Measurements from ENCODE around the gene RND2. TPM values are rescaled to one million over a fixed set of nuclear protein-coding genes. Genes with fewer than 3 reads are reported as not detected.
"Not testable (repeated sequence)": the region's sequence is repeated elsewhere in the genome, so short reads cannot be mapped to it uniquely, and the experiment has no call there.

RND2 gene
- total RNA-seq (2021), result 0.26 and 0.43 TPM in 2 replicates
- Bru-seq, nascent RNA, result percentile 19 among the genes with signal in this experiment
- BruChase-seq, experiment 1, labeled RNA remaining after a 2-hour chase, result percentile 16 among the genes with signal in this experiment
- percentile 31 among the genes with signal in this experiment for BruChase-seq, experiment 2, labeled RNA remaining after a 6-hour chase
- long read RNA-seq, result 0 reads

GRCh38 chr17:43024407-43025289 lies at the start of gene RND2:
TSS of gene RND2 (plus strand) at chr17:43025231. CDS start at chr17:43025348, 117 bp downstream.
- peak within 1 kb of the TSS; percentile 83 for H2AFZ ChIP-seq
- TSS peak; percentile 22 for BruUV-seq (replicated peaks)
- DNase-seq, result peak; percentile 80 to 82
- TF ChIP-seq, protein P1, sequence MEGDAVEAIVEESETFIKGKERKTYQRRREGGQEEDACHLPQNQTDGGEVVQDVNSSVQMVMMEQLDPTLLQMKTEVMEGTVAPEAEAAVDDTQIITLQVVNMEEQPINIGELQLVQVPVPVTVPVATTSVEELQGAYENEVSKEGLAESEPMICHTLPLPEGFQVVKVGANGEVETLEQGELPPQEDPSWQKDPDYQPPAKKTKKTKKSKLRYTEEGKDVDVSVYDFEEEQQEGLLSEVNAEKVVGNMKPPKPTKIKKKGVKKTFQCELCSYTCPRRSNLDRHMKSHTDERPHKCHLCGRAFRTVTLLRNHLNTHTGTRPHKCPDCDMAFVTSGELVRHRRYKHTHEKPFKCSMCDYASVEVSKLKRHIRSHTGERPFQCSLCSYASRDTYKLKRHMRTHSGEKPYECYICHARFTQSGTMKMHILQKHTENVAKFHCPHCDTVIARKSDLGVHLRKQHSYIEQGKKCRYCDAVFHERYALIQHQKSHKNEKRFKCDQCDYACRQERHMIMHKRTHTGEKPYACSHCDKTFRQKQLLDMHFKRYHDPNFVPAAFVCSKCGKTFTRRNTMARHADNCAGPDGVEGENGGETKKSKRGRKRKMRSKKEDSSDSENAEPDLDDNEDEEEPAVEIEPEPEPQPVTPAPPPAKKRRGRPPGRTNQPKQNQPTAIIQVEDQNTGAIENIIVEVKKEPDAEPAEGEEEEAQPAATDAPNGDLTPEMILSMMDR (conservative IDR thresholded peaks at IDR 0.05), result peak; percentile 73
- TF ChIP-seq EZH2 (IDR thresholded peaks at IDR 0.05; ENCODE audit: low read depth), result no peak
- H3K4me2 ChIP-seq, result peak within 1 kb of the TSS; percentile 78
- intact Hi-C loops (cut with micrococcal nuclease; ENCODE audit: unreplicated experiment), result loop anchor here (5.0 kb wide), 1 partner anchor 338 kb away; no protein-coding TSS in a partner anchor
- H3F3A ChIP-seq (ENCODE audit: insufficient read depth, low read depth), result peaks cover 41% of the 10 kb centered on the region; the same call in 1 of the 2 replicates
- H3K4me1 ChIP-seq (replicated peaks; ENCODE audit: insufficient read depth), result peaks cover 21% of the 10 kb centered on the region
- H3K4me3 ChIP-seq, result peak within 1 kb of the TSS; percentile 58
- no peaks in the 10 kb centered on the region for H3K9me2 ChIP-seq (ENCODE audit: insufficient read depth)
- H3K79me2 ChIP-seq (ENCODE audit: low read depth), result peaks cover 12% of the 10 kb centered on the region
- ChIA-PET POLR2A (ENCODE audit: unreplicated experiment) (interaction anchor here (0.5 to 0.8 kb wide), 8 partner anchors 27 to 451 kb away, joined by 3 to 10 read pairs (median 4); partner anchors contain the start of gene RPL27), CTCF (interaction anchor here (0.6 kb wide), 1 partner anchor 351 kb away, joined by 4 read pairs; no protein-coding TSS in a partner anchor)
- no peaks in the 10 kb centered on the region for H3K27me3 ChIP-seq (ENCODE audit: insufficient read depth, low read depth)
- no peaks in the 10 kb centered on the region for H3K9me3 ChIP-seq (ENCODE audit: insufficient read depth, low read depth)
- H3K27ac ChIP-seq, result no peak within 1 kb of the TSS
- H4K20me1 ChIP-seq (ENCODE audit: insufficient read depth), result peaks cover 2% of the 10 kb centered on the region; the same call in 1 of the 2 replicates
- no peaks in the 10 kb centered on the region for H3K36me3 ChIP-seq (ENCODE audit: low read depth)

DNA sequence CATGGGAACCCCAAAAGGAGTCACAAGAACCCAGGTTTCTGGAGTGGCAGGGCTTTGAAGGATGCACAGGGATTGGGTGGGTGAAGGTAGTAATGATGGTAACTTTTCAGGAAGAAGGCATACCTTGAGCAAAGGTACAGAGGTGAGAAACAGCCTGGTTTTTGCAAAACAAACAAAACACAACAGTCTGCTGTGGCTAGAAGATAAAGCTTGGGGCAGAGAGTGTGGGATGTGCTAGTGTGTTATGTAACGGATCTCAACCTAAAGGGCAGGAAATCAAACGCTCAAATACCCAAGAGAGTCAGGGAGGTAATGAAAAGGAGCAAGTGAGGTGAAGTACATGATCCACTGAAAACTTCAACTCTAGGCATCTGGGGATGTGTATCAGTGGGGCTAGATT lies 49.8 kb upstream of the RND2 start:
- CTCF ChIA-PET, result no interaction called here
- no peaks in the 10 kb centered on the region for H3K9me2 ChIP-seq (ENCODE audit: insufficient read depth)
- H3F3A ChIP-seq (ENCODE audit: insufficient read depth, low read depth), result 0 out of 2 replicates have a peak, but pooled peaks cover 6% of the 10 kb centered on the region
- H4K20me1 ChIP-seq (ENCODE audit: insufficient read depth), result no peaks in the 10 kb centered on the region
- H3K4me3 ChIP-seq, result no peak overlapping the region
- intact Hi-C loops (cut with micrococcal nuclease; ENCODE audit: unreplicated experiment), result no loop called here
- H3K36me3 ChIP-seq (ENCODE audit: low read depth), result no peaks in the 10 kb centered on the region
- no peaks in the 10 kb centered on the region; the same call in 1 of the 2 replicates for H3K79me2 ChIP-seq (ENCODE audit: low read depth)
- H3K27ac ChIP-seq, result no peak overlapping the region
- no peak for DNase-seq
- POLR2A ChIA-PET (ENCODE audit: unreplicated experiment), result no interaction called here
- no peaks in the 10 kb centered on the region for H3K27me3 ChIP-seq (ENCODE audit: insufficient read depth, low read depth)
- H3K9me3 ChIP-seq (ENCODE audit: insufficient read depth, low read depth), result no peaks in the 10 kb centered on the region
- TF ChIP-seq, protein P1 (conservative IDR thresholded peaks at IDR 0.05), result no peak
- no peak for TF ChIP-seq EZH2 (IDR thresholded peaks at IDR 0.05; ENCODE audit: low read depth)
- no peak overlapping the region for H2AFZ ChIP-seq
- no peak overlapping the region for H3K4me2 ChIP-seq
- peaks cover 9% of the 10 kb centered on the region for H3K4me1 ChIP-seq (replicated peaks; ENCODE audit: insufficient read depth)
- BruUV-seq (replicated peaks), result no TSS peak

GRCh38 chr17:42975701-42976100 lies 49.3 kb upstream of the RND2 start:
- H3K27me3 ChIP-seq (ENCODE audit: insufficient read depth, low read depth); H3K4me3 ChIP-seq; intact Hi-C loops (cut with micrococcal nuclease; ENCODE audit: unreplicated experiment); H3K9me3 ChIP-seq (ENCODE audit: insufficient read depth, low read depth); H2AFZ ChIP-seq; H3K27ac ChIP-seq; H3K4me1 ChIP-seq (replicated peaks; ENCODE audit: insufficient read depth); H3K36me3 ChIP-seq (ENCODE audit: low read depth); CTCF ChIA-PET; H3K79me2 ChIP-seq (ENCODE audit: low read depth); POLR2A ChIA-PET (ENCODE audit: unreplicated experiment); H3K9me2 ChIP-seq (ENCODE audit: insufficient read depth); BruUV-seq (replicated peaks); H4K20me1 ChIP-seq (ENCODE audit: insufficient read depth); DNase-seq; H3K4me2 ChIP-seq; H3F3A ChIP-seq (ENCODE audit: insufficient read depth, low read depth): not testable (repeated sequence)

Measured in PC-9 (cell line).